Type B pancreatic cell (in vitro differentiated cells): ENCODE results near the gene POLE. TPM values are rescaled to one million over a fixed set of nuclear protein-coding genes. Genes with fewer than 3 reads are reported as not detected.

Source experiments
- DNase-seq: peaks from one replicate; pipeline ENCODE4 v3.0.0; 2021; ENCODE audit warnings: mixed read lengths; ENCODE audit not compliant: unreplicated experiment; ENCODE audit errors: extremely low spot score
- H3K27ac Mint-ChIP-seq: 2 replicates; pipeline ENCODE4 v1.8.0; 2021; ENCODE audit warnings: mild to moderate bottlenecking, mixed read lengths
- H3K27me3 Mint-ChIP-seq: 2 replicates; pipeline ENCODE4 v1.8.0; 2021; ENCODE audit warnings: mixed read lengths
- H3K36me3 Mint-ChIP-seq: 2 replicates; pipeline ENCODE4 v1.8.0; 2021; ENCODE audit warnings: mixed read lengths
- H3K4me1 Mint-ChIP-seq: one replicate; pipeline ENCODE4 v1.8.0; 2021; ENCODE audit warnings: mixed read lengths; ENCODE audit not compliant: unreplicated experiment
- H3K4me3 Mint-ChIP-seq: 2 replicates; pipeline ENCODE4 v1.8.0; 2021; ENCODE audit warnings: mild to moderate bottlenecking, mixed read lengths
- H3K9me3 Mint-ChIP-seq: 2 replicates; pipeline ENCODE4 v1.8.0; 2021; ENCODE audit warnings: mixed read lengths
- CTCF ChIP-seq: fragments of 200-600 bp; sonication (generic); conservative IDR thresholded peaks from 2 replicates; pipeline ENCODE4 v1.5.0; 2021; ENCODE audit warnings: antibody characterized with exemption, mild to moderate bottlenecking
- total RNA-seq: library from RNA; stranded (reverse); gene quantifications from 2 replicates; pipeline ENCODE4 v1.2.1, GENCODE V29; 2021; ENCODE audit warnings: low replicate concordance

POLE gene
- total RNA-seq, 1 donor from 2014 or later: 113 TPM

- Mint-ChIP-seq H3K27ac (no peak overlapping the region), H3K27me3 (no peaks in the 10 kb centered on the region), H3K36me3 (peaks cover 29% of the 10 kb centered on the region), H3K4me1 (peaks cover 7% of the 10 kb centered on the region), H3K4me3 (no peak overlapping the region), H3K9me3 (no peaks in the 10 kb centered on the region)
- no peak for TF ChIP-seq CTCF
- no peak for DNase-seq
Observed at GRCh38 chr12:132726386-132726785, 39.2 kb upstream of the POLE start.

- TF ChIP-seq CTCF: no peak
- Mint-ChIP-seq H3K27me3 (no peaks in the 10 kb centered on the region), H3K36me3 (peaks cover 16% of the 10 kb centered on the region), H3K9me3 (no peaks in the 10 kb centered on the region), H3K27ac (no peak overlapping the region), H3K4me3 (no peak overlapping the region), H3K4me1 (peaks cover 1% of the 10 kb centered on the region)
- no peak for DNase-seq
Observed at GRCh38 chr12:132724506-132725241, 37.5 kb upstream of the POLE start.

- Mint-ChIP-seq H3K36me3 (peaks cover 12% of the 10 kb centered on the region), H3K9me3 (no peaks in the 10 kb centered on the region), H3K27ac (no peak overlapping the region), H3K4me1 (no peaks in the 10 kb centered on the region), H3K27me3 (no peaks in the 10 kb centered on the region), H3K4me3 (no peak overlapping the region)
- no peak for DNase-seq
- TF ChIP-seq CTCF: no peak
Observed at GRCh38 chr12:132723764-132724140, 36.6 kb upstream of the POLE start.

GRCh38 chr12:132723015-132723763 is 36.0 kb upstream of the POLE start:
- no peak for TF ChIP-seq CTCF
- no peak for DNase-seq
- Mint-ChIP-seq H3K4me3 (no peak overlapping the region), H3K27ac (no peak overlapping the region), H3K36me3 (peaks cover 9% of the 10 kb centered on the region), H3K4me1 (no peaks in the 10 kb centered on the region), H3K27me3 (no peaks in the 10 kb centered on the region), H3K9me3 (no peaks in the 10 kb centered on the region)

GRCh38 chr12:132720606-132721345 is 33.6 kb upstream of the POLE start:
- Mint-ChIP-seq H3K36me3 (peaks cover under 1% of the 10 kb centered on the region), H3K27me3 (no peaks in the 10 kb centered on the region)
- no peak for TF ChIP-seq CTCF

More at GRCh38 chr12:132720606-132721345, 33.6 kb upstream of the POLE start:
- no peak for DNase-seq
- Mint-ChIP-seq H3K4me3 (no peak overlapping the region), H3K27ac (peak overlapping the region; percentile 46), H3K9me3 (no peaks in the 10 kb centered on the region), H3K4me1 (no peaks in the 10 kb centered on the region)
